LNCAP (cell line): ENCODE data around the gene PRKAR2B.

Experiments
- CTCF ChIP-seq: fragments of 450-650 bp; IDR thresholded peaks from 2 replicates; pipeline ENCODE4 v1.5.1; 2017; ENCODE audit warnings: mild to moderate bottlenecking

PRKAR2B gene

GRCh38 chr7:107125475-107125874, 81.0 kb downstream of the PRKAR2B start:
- no peak for TF ChIP-seq CTCF

- TF ChIP-seq CTCF: no peak
These were observed 83.7 kb downstream of the PRKAR2B start for GRCh38 chr7:107128217-107128616.

GRCh38 chr7:107128748-107129147, 84.2 kb downstream of the PRKAR2B start:
- no peak for TF ChIP-seq CTCF

- TF ChIP-seq CTCF: no peak
These were observed 86.1 kb downstream of the PRKAR2B start for GRCh38 chr7:107130487-107131220.

- TF ChIP-seq CTCF: no peak
These were observed 88.9 kb downstream of the PRKAR2B start for GRCh38 chr7:107133396-107133795.

GRCh38 chr7:107138696-107139420, 94.4 kb downstream of the PRKAR2B start:
- no peak for TF ChIP-seq CTCF

GRCh38 chr7:107145067-107145838, 100.7 kb downstream of the PRKAR2B start:
- TF ChIP-seq CTCF: no peak
